Ectodermal cell (in vitro differentiated cells): ENCODE data around the gene DTD1.
"Not testable (repeated sequence)": the region's sequence is repeated elsewhere in the genome, so short reads cannot be mapped to it uniquely, and the experiment has no call there.

ENCODE experiments used
- H3K27ac ChIP-seq: 2 replicates; pipeline ENCODE4 v1.7.0; 2013; ENCODE audit warnings: mild to moderate bottlenecking, low read depth, low read length; ENCODE audit not compliant: insufficient read depth, poor library complexity, severe bottlenecking
- H3K27me3 ChIP-seq: 2 replicates; pipeline ENCODE4 v1.7.0; 2013; ENCODE audit warnings: mild to moderate bottlenecking, low read length; ENCODE audit not compliant: insufficient read depth, control insufficient read depth, poor library complexity, severe bottlenecking
- H3K36me3 ChIP-seq: one replicate; pipeline ENCODE4 v1.7.0; 2013; ENCODE audit warnings: low read length; ENCODE audit not compliant: control insufficient read depth, insufficient read depth
- H3K4me1 ChIP-seq: one replicate; pipeline ENCODE4 v1.7.0; 2013; ENCODE audit warnings: low read length; ENCODE audit not compliant: control insufficient read depth, insufficient read depth
- H3K4me3 ChIP-seq: 2 replicates; pipeline ENCODE4 v1.7.0; 2013; ENCODE audit warnings: low read depth, low read length, control low read depth; ENCODE audit not compliant: insufficient read depth
- H3K9me3 ChIP-seq: 2 replicates; pipeline ENCODE4 v1.7.0; 2013; ENCODE audit warnings: mild to moderate bottlenecking, low read length, moderate library complexity; ENCODE audit not compliant: control insufficient read depth
- WGBS, 2 experiments: methylation state at CpG; one replicate each; pipeline ENCODE4 v1.1.7; 2013; ENCODE audit warnings: missing lambda C conversion rate in 2 of 2; 5-methylcytosine and 5-hydroxymethylcytosine counted together

DTD1 gene

GRCh38 chr20:18750735-18751134, 162.9 kb downstream of the DTD1 start:
- Histone ChIP-seq H3K4me1 (peaks cover 12% of the 10 kb centered on the region), H3K27me3 (no peaks in the 10 kb centered on the region), H3K27ac (no peak overlapping the region), H3K9me3 (no peaks in the 10 kb centered on the region), H3K4me3 (no peak overlapping the region), H3K36me3 (no peaks in the 10 kb centered on the region)
- WGBS, 2 experiments, result 40 to 52% methylated on average over 1 of the region's 1 CpG

DNA sequence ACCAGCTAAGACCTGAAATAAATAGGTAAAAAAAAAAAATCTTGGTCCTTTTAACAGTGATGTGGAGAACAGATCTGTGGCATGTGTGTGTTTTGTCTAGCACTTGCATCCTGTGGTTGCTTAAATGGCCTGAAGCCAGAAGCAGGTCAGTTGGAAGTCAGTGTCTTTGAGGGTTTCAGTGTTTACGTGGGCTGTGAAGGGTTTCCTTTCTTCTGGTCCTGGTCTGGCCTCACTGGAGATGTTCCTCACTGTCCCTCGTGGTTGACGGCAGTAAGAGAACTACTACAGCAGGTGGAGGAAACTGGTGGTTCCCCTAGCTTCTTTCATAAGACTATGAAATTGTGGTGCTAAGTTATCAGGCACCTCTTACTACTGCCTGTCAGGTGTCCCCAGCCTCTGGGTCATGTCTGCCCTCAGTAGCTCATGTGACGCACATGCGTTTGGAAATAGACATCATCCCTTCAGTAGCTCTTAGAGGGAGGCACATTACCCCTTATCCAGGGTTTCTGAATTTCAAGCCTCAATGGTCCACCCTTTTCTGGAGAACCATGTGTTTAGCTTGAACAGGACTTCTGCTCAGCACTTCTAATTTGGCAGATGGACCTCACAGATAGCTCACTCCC, 166.3 kb downstream of the DTD1 start:
- 70 to 73% methylated on average over 5 of the region's 5 CpGs for WGBS, 2 experiments
- H3K4me1 ChIP-seq, result peaks cover 12% of the 10 kb centered on the region
- H3K9me3 ChIP-seq, result no peaks in the 10 kb centered on the region
- H3K4me3 ChIP-seq, result no peak overlapping the region
- H3K27me3 ChIP-seq, result no peaks in the 10 kb centered on the region
- H3K27ac ChIP-seq, result no peak overlapping the region
- H3K36me3 ChIP-seq, result no peaks in the 10 kb centered on the region

GRCh38 chr20:18754653-18755045, 166.8 kb downstream of the DTD1 start:
- WGBS, 2 experiments, result 94 to 95% methylated on average over 3 of the region's 3 CpGs
- Histone ChIP-seq H3K27ac (no peak overlapping the region), H3K4me1 (peaks cover 12% of the 10 kb centered on the region), H3K4me3 (no peak overlapping the region), H3K27me3 (no peaks in the 10 kb centered on the region), H3K9me3 (no peaks in the 10 kb centered on the region), H3K36me3 (no peaks in the 10 kb centered on the region)

- 93 to 95% methylated on average over 19 of the region's 19 CpGs for WGBS, 2 experiments
Measured at GRCh38 chr20:18760852-18761251, 173.0 kb downstream of the DTD1 start.

GRCh38 chr20:18767676-18768075, 179.8 kb downstream of the DTD1 start:
- Histone ChIP-seq H3K9me3 (no peaks in the 10 kb centered on the region), H3K4me1 (no peaks in the 10 kb centered on the region), H3K27ac (no peak overlapping the region), H3K4me3 (no peak overlapping the region), H3K36me3 (no peaks in the 10 kb centered on the region), H3K27me3 (no peaks in the 10 kb centered on the region)
- WGBS, 2 experiments, result 74 to 78% methylated on average over 5 of the region's 5 CpGs

More at GRCh38 chr20:18760852-18761251, 173.0 kb downstream of the DTD1 start:
- not testable (repeated sequence) for H3K4me3 ChIP-seq, H3K9me3 ChIP-seq, H3K27me3 ChIP-seq, H3K36me3 ChIP-seq, H3K4me1 ChIP-seq, H3K27ac ChIP-seq

DNA sequence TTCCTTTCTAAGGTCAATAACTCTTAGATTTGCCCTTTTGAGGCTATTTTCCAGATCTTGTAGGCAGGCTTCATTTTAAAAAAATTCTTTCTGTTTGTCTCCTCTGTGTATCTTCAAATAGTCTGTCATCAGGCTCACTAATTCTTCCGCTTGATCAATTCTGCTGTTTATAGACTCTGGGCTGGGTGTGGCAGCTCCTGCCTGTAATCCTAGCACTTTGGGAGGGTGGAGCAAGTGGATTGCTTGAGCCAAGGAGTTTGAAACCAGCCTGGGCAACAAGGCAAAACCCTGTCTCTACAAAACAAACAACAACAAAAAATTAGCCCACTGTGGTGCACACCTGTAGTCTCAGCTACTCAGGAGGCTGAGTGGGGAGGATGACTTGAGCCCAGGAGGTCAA, 185.7 kb downstream of the DTD1 start:
- Histone ChIP-seq H3K4me3 (no peak overlapping the region), H3K27ac (no peak overlapping the region), H3K9me3 (no peaks in the 10 kb centered on the region), H3K4me1 (no peaks in the 10 kb centered on the region), H3K36me3 (no peaks in the 10 kb centered on the region), H3K27me3 (no peaks in the 10 kb centered on the region)
- 86 to 93% methylated on average over 1 of the region's 1 CpG for WGBS, 2 experiments

DNA sequence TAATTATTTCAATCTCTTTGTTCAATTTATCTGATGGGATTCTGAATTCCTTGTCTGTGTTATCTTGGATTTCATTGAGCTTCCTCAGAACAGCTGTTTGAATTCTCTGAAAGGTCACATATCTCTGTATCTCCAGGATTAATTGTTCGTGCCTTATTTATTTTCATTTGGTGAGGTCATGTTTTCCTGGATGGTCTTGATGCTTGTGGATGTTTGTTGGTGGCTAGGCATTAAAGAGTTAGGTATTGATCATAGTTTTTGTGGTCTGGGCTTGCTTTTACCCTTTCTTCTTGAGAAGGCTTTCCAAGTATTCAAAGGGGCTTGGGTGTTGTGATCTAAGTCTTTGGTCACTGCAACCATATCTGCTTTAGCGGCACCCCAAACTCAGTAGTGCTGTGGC, 186.4 kb downstream of the DTD1 start:
- WGBS, 2 experiments, result 88 to 96% methylated on average over 2 of the region's 2 CpGs
- Histone ChIP-seq H3K27ac (no peak overlapping the region), H3K4me1 (no peaks in the 10 kb centered on the region), H3K36me3 (no peaks in the 10 kb centered on the region), H3K27me3 (no peaks in the 10 kb centered on the region), H3K4me3 (no peak overlapping the region), H3K9me3 (no peaks in the 10 kb centered on the region)

DNA sequence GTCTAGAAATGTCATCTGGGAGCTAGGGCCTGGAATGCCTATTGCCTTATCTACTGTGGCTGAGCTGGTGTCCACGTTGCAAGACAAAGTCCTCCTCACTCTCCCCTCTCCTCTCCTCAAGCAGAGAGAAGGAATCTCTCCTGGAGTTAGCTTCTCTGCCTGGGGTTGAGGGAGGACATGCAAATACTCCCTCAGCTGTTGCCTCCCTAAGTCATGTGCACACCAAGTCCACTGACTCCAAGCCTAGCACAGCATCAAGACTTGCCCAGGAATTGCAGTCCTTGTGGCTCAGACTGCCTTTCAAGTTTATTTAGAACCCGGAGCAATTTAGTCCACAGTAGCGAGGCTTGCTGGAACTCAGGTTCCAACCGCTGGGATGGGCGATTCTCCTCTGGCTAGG, 187.8 kb downstream of the DTD1 start:
- 91 to 93% methylated on average over 5 of the region's 5 CpGs for WGBS, 2 experiments
- H3K36me3 ChIP-seq, result no peaks in the 10 kb centered on the region
- H3K4me3 ChIP-seq, result no peak overlapping the region
- no peaks in the 10 kb centered on the region for H3K27me3 ChIP-seq
- no peaks in the 10 kb centered on the region for H3K9me3 ChIP-seq
- no peak overlapping the region for H3K27ac ChIP-seq
- H3K4me1 ChIP-seq, result no peaks in the 10 kb centered on the region

GRCh38 chr20:18778690-18779392, 191.0 kb downstream of the DTD1 start:
- no peaks in the 10 kb centered on the region for H3K36me3 ChIP-seq
- no peaks in the 10 kb centered on the region for H3K27me3 ChIP-seq
- no peak overlapping the region for H3K4me3 ChIP-seq
- no peak overlapping the region for H3K27ac ChIP-seq
- H3K9me3 ChIP-seq, result no peaks in the 10 kb centered on the region
- H3K4me1 ChIP-seq, result no peaks in the 10 kb centered on the region
- 75% methylated on average over 10 of the region's 10 CpGs for WGBS, 2 experiments

DNA sequence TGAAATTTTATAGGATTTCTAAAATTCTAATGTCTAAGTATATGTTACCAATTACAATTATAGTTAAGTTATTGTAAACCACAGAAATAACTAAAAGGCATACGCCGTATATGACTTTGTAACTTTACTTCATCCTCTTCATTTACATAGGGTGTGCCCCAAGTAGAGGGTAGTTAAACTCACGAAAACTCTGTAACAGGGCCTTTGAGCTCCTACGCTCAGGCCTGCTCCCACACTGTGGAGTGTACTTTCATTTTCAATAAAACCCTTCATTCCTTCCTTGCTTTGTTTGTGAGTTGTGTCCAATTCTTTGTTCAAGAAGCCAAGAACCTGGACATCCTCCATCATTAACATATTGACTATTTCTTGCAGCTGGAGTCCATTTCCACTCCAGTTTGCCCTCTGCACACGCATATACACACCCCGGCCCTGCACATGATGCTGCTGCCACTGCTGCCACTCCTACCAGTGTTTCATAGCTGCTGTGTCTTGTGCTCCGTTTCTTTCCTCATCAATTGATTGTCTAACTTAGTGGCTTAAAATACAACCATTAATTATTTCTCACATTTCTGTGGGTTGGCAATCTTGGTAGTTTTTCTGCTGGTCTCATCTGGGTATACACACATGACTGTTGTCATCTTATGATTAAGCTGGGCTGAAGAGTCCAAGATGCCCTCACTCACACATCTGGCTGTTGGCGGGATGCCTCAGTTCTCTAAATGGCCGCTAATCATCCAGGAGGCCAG, 192.7 kb downstream of the DTD1 start:
- no peak overlapping the region for H3K4me3 ChIP-seq
- H3K36me3 ChIP-seq, result no peaks in the 10 kb centered on the region
- H3K27me3 ChIP-seq, result no peaks in the 10 kb centered on the region
- H3K27ac ChIP-seq, result no peak overlapping the region
- 94 to 96% methylated on average over 9 of the region's 9 CpGs for WGBS, 2 experiments
- H3K4me1 ChIP-seq, result no peaks in the 10 kb centered on the region
- no peaks in the 10 kb centered on the region for H3K9me3 ChIP-seq
